GM21390 (cell line): ENCODE data around the gene ERLEC1.
"Not testable (repeated sequence)": the region's sequence is repeated elsewhere in the genome, so short reads cannot be mapped to it uniquely, and the experiment has no call there.

ENCODE experiments used
- ATAC-seq: cut with Tn5 transposase; IDR thresholded peaks from one replicate; pipeline ENCODE4 v1.9.1; 2021; ENCODE audit not compliant: unreplicated experiment

ERLEC1 gene

DNA sequence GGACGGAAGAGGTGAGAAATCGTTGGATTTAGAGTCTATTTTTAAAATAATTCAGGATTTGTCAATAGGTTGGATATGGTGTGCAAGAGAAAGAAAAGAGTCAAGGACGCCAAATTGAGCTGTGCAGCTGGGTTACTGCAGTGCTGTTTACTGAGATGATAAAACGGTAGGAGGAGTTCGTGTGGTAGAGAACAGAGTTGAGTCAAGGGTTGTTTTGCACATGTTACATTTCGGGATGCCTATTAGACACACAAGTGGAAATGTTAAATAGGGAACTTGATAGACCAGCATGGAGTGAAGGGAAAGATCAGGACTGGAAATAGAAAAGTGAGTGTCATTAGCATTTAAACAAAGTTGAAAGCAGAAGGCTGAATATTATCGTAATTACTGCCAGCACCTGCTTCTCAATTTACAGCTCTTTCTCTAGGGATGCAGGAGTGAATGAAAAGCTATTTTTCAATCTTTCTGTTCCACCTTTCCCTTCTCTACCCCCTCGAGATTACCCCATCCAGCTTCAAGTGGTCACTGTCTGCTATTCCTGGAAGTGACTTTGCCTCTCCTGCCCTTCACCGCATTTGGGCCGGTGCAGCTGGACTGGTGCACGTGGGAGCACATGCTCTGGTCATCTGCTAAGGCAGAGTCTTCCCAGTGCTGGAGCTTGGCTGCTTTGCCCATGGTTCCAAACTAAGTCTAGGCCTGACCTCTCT, 42.6 kb downstream of the ERLEC1 start:
- ATAC-seq, result no peak

DNA sequence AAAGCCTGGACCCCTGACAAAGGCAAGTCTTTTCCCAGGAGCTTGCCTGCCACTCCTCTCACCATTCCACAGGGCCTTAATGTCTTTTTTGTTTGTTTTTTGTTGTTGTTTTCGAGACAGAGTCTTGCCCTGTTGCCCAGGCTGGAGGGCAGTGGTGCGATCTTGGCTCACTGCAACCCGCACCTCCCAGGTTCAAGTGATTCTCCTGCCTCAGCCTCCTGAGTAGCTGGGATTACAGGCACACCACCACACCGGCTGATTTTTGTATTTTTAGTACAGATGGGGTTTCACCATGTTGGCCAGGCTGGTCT, 43.1 kb downstream of the ERLEC1 start:
- ATAC-seq, result not testable (repeated sequence)

DNA sequence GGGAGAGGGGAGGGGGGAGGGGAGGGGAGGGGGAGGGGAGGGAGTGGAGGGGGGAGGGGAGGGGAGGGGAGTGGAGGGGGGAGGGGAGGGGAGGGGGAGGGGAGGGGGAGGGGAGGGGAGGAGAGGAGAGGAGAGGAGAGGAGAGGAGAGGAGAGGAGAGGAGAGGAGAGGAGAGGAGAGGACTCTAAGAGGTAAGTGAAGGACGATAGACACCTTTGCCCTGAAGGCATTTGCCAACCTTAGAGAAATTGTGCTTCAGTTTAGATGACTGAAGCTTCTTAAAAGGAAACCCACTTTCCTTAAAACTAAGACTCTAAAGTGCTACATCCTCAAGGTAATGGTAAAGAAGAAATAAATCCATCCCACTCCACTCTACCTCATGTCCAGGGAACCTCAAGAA, 53.7 kb downstream of the ERLEC1 start:
- no peak for ATAC-seq

DNA sequence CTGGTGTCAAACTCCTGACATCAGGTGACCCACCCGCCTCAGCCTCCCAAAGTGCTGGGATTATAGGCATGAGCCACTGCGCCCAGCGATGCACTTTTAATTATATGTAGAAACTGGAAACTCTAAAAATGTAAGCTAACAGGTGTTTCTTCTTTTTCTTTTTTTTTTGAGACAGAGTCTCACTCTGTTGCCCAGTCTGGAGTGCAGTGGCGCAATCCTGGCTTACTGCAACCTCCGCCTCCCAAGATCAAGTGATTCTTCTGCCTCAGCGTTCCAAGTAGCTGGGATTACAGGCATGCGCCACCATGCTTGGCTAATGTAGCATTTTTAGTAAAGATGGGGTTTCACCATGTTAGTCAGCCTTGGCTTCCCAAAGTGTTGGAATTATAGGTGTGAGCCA, 54.8 kb downstream of the ERLEC1 start:
- not testable (repeated sequence) for ATAC-seq

DNA sequence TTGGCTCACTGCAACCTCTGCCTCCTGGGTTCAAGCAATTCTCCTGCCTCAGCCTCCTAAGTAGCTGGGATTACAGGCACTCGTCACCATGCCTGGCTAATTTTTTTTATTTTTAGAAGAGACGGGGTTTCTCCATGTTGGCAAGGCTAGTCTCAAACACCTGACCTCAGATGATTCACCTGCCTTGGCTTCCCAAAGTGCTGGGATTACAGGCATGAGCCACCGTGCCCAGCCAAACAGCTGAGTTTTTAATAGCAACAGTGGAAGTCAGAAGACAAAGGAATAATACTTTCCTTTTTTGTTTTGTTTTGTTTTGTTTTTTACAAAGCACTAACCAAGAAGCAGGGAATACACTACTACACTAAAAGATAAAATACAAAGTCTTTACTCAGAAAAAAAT, 56.0 kb downstream of the ERLEC1 start:
- ATAC-seq, result no peak

DNA sequence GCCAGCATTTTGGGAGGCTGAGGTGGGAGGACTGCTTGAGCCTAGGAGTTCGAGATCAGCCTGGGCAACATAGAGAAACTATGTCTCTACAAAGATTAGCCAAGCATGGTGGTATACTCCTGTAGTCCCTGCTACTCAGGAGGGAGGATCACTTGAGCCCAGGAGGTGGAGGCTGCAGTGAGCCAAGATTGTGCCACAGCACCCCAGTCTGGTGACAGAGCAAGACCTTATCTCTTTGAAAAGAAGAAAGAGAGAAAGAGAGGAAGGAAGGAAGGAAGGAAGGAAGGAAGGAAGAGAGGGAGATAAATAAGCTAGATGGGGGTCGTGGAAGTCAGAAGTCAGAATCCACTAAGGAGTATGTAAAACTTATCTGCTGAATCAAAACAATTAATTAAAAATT, 56.8 kb downstream of the ERLEC1 start:
- ATAC-seq, result no peak

DNA sequence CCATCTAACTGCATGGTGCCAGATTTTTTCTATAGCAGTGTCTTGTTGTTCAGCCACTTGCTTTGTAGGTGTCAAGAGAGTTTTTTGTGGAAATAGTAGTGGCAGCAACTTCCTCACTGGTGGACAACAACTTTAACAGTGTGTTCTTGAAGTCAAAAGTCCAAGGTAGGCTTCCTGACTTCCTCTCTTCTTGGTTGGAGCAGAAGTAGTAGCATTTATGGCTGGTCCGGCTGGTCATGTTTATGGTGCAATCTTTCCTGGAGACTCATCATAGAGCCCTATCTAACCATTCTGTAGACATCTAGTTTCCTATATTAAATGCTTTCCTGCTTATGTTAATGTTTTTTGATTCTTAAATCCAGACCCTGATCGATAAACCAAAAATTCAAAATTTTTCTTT, 61.2 kb downstream of the ERLEC1 start:
- ATAC-seq, result no peak

DNA sequence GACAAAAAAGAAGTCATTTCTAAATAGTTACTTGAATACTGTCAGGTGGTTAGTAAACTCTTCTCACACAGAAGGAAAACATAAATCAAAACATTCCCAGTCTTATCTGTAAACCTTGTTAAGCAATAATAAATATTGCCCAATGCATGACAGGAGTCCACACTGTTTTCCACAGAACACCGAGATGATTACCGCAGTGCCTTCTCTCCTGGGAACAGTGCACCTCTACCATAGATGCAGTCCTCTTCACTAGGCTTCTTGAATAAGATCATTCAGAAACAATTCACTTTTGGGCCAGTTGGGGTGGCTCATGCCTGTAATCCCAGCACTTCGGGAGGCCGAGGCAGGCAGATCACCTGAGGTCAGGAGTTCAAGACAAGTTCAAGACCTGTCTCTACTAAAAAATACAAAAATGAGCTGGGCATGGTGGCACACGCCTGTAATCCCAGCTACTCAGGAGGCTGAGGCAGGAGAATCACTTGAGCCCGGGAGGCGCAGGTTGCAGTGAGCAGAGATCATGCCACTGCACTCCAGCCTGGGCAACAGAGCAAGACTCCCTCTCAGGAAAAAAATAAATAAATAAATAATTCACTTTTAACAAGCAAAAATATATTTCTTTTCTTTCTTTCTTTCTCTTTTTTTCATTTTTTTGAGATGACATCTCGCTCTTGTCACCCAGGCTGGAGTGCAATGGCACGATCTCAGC, 64.4 kb downstream of the ERLEC1 start:
- ATAC-seq, result not testable (repeated sequence)

DNA sequence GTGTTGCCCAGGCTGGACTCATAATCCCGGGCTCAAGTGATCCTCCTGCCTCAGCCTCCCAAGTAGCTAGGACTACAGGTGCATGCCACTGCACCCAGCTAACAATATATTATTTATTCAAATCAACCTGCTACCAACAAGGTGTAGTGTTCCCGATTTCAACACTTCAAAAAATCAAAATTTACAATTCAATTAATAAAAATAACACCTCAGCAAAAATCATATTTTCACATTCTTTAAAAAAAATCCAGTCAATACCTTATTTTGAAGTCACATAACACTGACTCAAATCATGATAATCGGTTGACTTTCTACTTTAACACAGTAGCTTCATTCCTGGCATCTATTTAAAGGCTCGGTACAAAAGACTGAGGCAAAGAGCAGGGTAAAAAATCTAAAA, 65.7 kb downstream of the ERLEC1 start:
- ATAC-seq, result no peak

DNA sequence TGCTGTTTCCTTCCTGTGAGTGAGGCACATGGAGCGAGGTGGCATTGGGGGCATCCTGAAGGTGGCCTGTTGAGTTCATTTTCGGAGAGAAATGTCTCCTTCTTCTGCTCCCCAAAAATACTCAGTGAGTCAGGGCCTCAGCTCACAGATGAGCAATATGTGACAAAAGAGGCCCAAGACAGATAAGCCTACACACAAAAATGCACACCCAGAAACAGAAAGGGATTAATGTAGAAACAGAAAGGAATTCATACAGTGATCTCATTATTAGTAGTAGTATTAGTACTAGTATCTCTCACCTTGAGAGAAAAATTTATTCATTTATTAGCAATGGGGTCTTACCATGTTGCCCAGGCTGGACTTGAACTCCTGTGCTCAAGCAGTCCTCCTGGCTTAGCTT, 67.8 kb downstream of the ERLEC1 start:
- no peak for ATAC-seq

DNA sequence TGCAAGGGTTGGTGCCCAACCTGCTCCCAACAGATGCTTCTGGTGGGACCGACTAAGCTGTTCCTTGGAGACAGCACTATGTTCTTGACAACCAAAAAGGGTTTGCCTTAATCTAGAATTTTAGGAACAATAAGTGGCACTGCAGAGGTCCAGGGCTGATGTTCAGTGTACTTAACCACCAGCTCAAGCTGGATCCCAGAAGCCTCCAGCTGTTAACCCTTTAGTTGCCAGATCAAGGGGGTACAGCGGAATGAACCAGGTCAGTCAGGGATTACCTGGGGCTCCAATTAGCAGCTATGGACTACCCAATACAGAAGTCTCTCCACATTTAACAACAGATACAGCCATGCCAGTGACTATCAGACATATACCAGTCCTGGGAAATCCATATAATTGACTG, 69.4 kb downstream of the ERLEC1 start:
- ATAC-seq, result no peak

DNA sequence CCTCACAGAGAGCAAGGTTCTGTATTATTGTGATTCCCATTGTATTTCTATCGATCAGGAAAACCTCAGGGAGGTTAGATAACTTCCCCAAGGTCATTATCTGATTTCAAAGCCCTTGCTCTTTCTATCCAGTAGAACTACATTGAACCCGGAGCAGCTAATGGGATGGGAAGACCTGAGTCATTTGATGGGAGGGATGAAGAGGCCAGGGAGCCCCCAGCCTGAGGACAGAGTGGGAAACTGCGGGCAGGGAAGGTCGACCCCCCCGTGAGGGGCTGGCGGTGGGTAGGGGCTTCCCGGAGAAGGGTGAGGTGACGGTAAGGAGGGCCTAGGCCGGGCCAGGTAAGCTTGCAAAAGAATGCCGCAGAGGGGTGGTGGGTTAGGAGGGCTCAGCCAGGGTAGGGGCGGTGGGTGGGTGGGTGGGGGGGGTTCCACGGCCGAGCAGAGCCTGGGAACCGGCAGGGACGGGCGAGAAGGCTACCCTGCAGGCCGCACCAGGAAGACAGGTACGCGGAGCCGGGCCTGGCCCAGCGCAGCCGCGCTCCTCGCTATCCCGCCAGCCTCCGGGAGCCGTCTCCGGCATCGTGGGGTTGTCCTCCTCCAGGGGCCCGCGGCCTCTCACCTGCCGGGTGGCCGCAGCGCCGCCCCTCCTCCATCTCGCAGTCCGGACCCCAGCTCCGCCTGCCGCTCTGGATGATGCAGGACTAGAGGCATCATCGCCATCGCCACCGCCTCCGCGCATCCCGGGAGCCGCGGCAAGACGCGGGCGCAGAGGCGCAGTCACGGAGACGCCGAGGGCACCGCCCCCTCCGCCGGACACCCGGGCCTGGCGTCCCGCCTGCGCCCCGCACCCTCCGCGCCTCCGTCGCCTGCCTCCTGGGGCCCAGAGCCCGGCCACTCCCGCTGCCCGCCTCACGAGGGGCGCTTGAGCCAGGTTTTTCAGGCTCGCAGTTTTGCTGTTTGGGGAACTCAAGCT, 72.7 kb downstream of the ERLEC1 start, which contains the start of gene GPR75:
GPR75 (minus strand) TSS at position 762 of the 976 bp plus-strand sequence. CDS start 5,211 bp downstream, outside the sequence.
- no peak for ATAC-seq

DNA sequence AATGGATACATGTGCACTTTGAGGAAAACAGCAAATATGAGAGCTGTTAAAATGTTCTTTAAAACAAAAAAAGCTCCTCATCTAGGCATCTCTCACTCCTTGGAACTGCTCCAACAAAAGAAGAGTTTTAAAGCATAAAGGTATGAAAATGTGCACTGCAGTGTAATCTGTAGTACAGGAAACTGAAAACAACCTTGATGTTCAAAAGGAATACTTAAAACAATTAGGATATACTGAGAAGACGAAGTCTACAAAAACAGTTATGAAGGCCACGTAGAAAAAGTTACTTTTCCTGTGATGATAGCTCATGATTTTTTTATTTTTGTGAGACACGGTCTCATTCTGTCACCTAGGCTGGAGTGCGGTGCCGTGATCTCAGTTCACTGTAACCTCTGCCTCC, 75.0 kb downstream of the ERLEC1 start:
- no peak for ATAC-seq

DNA sequence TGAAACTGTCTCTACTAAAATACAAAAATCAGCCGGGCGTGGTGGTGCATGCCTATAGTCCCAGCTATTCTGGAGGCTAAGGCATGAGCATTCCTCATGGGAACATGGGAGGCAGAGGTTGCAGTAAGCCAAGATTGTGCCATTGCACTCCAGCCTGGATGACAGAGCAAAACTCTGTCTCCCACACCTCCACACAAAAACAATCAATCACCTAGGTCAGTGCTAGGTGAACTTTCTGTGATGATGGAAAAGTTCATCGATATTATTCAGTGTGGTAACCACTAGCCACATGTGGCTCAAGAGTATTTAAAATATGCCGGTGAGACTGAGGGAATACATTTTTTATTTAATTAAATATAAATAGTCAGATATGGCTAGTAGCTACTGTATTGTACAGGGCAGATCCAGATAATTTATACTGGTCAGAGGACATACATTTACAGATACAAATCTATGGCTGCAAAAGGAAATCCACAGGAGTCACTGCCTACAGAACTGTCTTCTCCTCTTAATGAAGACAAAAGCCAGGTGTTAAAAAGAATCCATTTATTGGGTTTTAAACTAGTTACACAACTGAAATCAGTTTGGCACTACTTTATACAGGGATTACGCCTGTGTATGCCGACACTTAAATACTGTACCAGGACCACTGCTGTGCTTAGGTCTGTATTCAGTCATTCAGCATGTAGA, 76.8 kb downstream of the ERLEC1 start:
- no peak for ATAC-seq

DNA sequence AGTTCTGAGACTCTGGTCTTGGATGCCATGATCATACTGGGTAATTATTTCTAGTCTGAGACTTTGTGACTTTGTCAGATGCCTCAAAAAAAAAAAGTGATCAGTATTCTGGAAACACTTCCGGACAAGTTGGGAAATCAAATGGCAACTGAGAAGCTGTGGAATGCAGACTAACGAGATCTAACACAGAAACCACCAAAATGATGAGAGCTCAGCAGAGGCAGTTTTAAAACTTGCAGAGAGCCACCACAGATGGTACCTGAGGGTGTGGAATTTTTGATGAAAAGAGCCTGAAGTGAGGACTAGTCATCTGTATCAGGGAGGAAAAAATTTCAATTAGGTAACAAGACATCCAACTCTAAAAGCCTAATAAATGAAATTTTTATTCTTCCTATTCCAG, 78.4 kb downstream of the ERLEC1 start:
- ATAC-seq, result no peak

DNA sequence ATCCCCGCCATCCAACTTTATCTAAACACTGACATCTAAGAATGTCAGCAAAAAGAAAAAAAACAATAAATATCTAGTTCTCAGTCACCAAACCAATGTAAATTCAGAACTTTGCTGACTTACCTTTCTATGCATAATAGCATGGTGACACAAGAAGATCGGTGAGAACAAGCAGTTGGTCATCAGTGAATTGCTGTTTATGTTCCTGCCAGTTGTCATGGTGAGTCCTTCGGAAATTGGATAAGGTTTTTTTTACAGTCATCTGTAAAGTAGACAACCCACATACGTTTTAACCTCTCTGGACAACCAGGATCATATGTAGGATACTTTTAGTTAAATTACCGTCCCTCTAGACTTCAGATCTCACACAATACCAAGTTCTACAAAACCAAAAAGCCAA, 79.1 kb downstream of the ERLEC1 start:
- no peak for ATAC-seq

DNA sequence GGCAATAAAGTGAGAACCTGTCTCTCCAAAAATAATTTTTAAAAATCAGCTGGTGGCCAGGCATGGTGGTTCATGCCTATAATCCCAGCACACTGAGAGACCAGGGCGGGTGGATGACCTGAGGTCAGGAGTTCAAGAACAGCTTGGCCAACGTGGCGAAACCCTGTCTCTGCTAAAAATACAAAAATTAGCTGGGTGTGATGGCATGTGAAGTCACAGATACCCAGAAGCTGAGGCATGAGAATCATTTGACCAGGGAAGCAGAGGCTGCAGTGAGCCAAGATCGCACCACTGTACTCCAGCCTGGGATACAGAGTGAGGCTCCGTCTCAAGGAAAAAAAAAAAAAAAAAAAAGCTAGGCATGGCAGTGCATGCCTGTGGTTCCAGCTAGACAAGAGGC, 80.3 kb downstream of the ERLEC1 start:
- no peak for ATAC-seq

DNA sequence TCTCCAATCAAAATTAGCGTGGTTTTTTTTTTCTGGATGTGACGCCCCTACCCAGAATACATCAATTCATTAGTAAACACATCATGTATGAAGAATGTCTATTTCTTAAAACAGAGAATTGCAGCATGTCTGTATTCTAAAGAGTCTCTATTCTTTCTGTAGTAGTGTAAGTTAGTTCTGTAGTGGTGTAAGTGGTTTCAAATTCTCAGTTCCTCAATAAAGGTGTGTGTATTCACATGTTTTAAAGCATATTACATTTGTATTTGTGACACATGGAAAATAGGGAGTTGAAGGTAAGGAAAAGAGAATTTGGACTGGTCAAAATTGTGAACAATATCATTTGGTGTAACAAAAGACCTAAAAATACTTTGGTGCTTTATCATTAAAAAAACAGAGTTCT, 80.9 kb downstream of the ERLEC1 start:
- no peak for ATAC-seq
